ENCODE data around the gene ARID5B.

GRCh38 chr10:62116896-62117295 is 215.4 kb downstream of the ARID5B start:
- TF ChIP-seq GATA2 (CRISPR knock-in tag; IDR thresholded peaks at IDR 0.05) (no peak), POLR2AphosphoS5 (IDR thresholded peaks at IDR 0.05; ENCODE audit: low read depth, low read length) (no peak), CTCF (IDR thresholded peaks at IDR 0.05) (no peak), YY1 (IDR thresholded peaks at IDR 0.05; ENCODE audit: low read depth) (no peak), RAD21 (IDR thresholded peaks at IDR 0.05; ENCODE audit: low read length) (no peak), JUND (IDR thresholded peaks at IDR 0.05) (no peak)
- TF ChIP-seq, protein P1, sequence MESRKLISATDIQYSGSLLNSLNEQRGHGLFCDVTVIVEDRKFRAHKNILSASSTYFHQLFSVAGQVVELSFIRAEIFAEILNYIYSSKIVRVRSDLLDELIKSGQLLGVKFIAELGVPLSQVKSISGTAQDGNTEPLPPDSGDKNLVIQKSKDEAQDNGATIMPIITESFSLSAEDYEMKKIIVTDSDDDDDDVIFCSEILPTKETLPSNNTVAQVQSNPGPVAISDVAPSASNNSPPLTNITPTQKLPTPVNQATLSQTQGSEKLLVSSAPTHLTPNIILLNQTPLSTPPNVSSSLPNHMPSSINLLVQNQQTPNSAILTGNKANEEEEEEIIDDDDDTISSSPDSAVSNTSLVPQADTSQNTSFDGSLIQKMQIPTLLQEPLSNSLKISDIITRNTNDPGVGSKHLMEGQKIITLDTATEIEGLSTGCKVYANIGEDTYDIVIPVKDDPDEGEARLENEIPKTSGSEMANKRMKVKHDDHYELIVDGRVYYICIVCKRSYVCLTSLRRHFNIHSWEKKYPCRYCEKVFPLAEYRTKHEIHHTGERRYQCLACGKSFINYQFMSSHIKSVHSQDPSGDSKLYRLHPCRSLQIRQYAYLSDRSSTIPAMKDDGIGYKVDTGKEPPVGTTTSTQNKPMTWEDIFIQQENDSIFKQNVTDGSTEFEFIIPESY (IDR thresholded peaks at IDR 0.05; ENCODE audit: borderline replicate concordance, low read depth), result no peak
- TF ChIP-seq, protein P2, sequence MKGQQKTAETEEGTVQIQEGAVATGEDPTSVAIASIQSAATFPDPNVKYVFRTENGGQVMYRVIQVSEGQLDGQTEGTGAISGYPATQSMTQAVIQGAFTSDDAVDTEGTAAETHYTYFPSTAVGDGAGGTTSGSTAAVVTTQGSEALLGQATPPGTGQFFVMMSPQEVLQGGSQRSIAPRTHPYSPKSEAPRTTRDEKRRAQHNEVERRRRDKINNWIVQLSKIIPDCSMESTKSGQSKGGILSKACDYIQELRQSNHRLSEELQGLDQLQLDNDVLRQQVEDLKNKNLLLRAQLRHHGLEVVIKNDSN (IDR thresholded peaks at IDR 0.05; ENCODE audit: borderline replicate concordance, low read depth), result no peak
